WTC11 (cell line): ENCODE data around the gene HCFC2. TPM values are rescaled to one million over a fixed set of nuclear protein-coding genes. Genes with fewer than 3 reads are reported as not detected.

ENCODE experiments used
- ATAC-seq: fragments of 200-7000 bp; cut with Tn5 transposase; 2 replicates; pipeline ENCODE4 v1.10.0; 2021; ENCODE audit warnings: mild to moderate bottlenecking, moderate library complexity
- CTCF ChIA-PET: fragments of 300-600 bp; sonication (Branson Sonifier 250); formaldehyde crosslinking; loops from one replicate; lab custom pipeline; 2021; ENCODE audit warnings: antibody characterized with exemption; lab: Charles Lee
- POLR2A ChIA-PET: fragments of 350-600 bp; sonication (Branson Sonifier 250); formaldehyde crosslinking; loops from one replicate; lab custom pipeline; 2021; ENCODE audit warnings: antibody characterized with exemption; lab: Charles Lee
- DNase-seq: peaks from one replicate; pipeline ENCODE4 v3.0.0; 2021; ENCODE audit warnings: low spot score
- H3K27ac Mint-ChIP-seq: 2 replicates; pipeline ENCODE4 v1.8.0; 2021; ENCODE audit warnings: mixed read lengths
- H3K27me3 Mint-ChIP-seq: 2 replicates; pipeline ENCODE4 v1.8.0; 2021; ENCODE audit warnings: low read depth, mild to moderate bottlenecking, moderate library complexity, mixed read lengths
- H3K36me3 Mint-ChIP-seq: 2 replicates; pipeline ENCODE4 v1.8.0; 2021; ENCODE audit warnings: mixed read lengths
- H3K4me1 Mint-ChIP-seq: 2 replicates; pipeline ENCODE4 v1.8.0; 2022; ENCODE audit warnings: mixed read lengths
- H3K4me3 Mint-ChIP-seq: 2 replicates; pipeline ENCODE4 v1.8.0; 2021; ENCODE audit warnings: mild to moderate bottlenecking, moderate library complexity, mixed read lengths
- H3K9me3 Mint-ChIP-seq: 2 replicates; pipeline ENCODE4 v1.8.0; 2021; ENCODE audit warnings: mixed read lengths
- AFF4 ChIP-seq: sonication (generic); formaldehyde crosslinking; IDR thresholded peaks from 2 replicates; pipeline ENCODE4 v1.8.1; 2023; ENCODE audit warnings: mild to moderate bottlenecking, missing genetic modification reagents, borderline replicate concordance
- ATF2 ChIP-seq: sonication (generic); formaldehyde crosslinking; IDR thresholded peaks from 2 replicates; pipeline ENCODE4 v1.8.1; 2022; ENCODE audit warnings: low read depth, missing genetic modification reagents, borderline replicate concordance
- CBFB ChIP-seq: sonication (generic); formaldehyde crosslinking; IDR thresholded peaks from 2 replicates; pipeline ENCODE4 v1.8.1; 2022; ENCODE audit warnings: mild to moderate bottlenecking, low read depth, missing genetic modification reagents
- CDX4 ChIP-seq: fragments of 250-450 bp; sonication (Bioruptor Pico); IDR thresholded peaks from 2 replicates; pipeline ENCODE4 v1.9.0; 2021; ENCODE audit warnings: moderate library complexity, mild to moderate bottlenecking, inconsistent platforms, borderline replicate concordance
- CREB1 ChIP-seq: sonication (generic); formaldehyde crosslinking; IDR thresholded peaks from 2 replicates; pipeline ENCODE4 v1.8.0; 2023; ENCODE audit warnings: mild to moderate bottlenecking, missing genetic modification reagents
- CREM ChIP-seq: sonication (generic); formaldehyde crosslinking; IDR thresholded peaks from 2 replicates; pipeline ENCODE4 v1.8.1; 2022; ENCODE audit warnings: mild to moderate bottlenecking, missing genetic modification reagents, moderate library complexity
- E2F5 ChIP-seq: sonication (generic); formaldehyde crosslinking; IDR thresholded peaks from 2 replicates; pipeline ENCODE4 v1.8.1; 2022; ENCODE audit warnings: mild to moderate bottlenecking, moderate library complexity, missing genetic modification reagents
- ELF4 ChIP-seq: sonication (generic); formaldehyde crosslinking; IDR thresholded peaks from 2 replicates; pipeline ENCODE4 v1.8.1; 2022; ENCODE audit warnings: low read depth, mild to moderate bottlenecking, moderate library complexity, missing genetic modification reagents
- ETV6 ChIP-seq: sonication (generic); formaldehyde crosslinking; IDR thresholded peaks from 2 replicates; pipeline ENCODE4 v1.8.1; 2022; ENCODE audit warnings: mild to moderate bottlenecking, missing genetic modification reagents
- FOXK1 ChIP-seq: sonication (generic); formaldehyde crosslinking; IDR thresholded peaks from 2 replicates; pipeline ENCODE4 v1.8.0; 2022; ENCODE audit warnings: mild to moderate bottlenecking, moderate library complexity, missing genetic modification reagents
- GRHL2 ChIP-seq: fragments of 250-450 bp; sonication (Bioruptor Pico); IDR thresholded peaks from 2 replicates; pipeline ENCODE4 v1.8.0; 2022; ENCODE audit warnings: mild to moderate bottlenecking, moderate library complexity; ENCODE audit not compliant: insufficient replicate concordance, severe bottlenecking
- GTF2I ChIP-seq: fragments of 250-450 bp; sonication (Bioruptor Pico); conservative IDR thresholded peaks from 2 replicates; pipeline ENCODE4 v1.4.0; 2021; ENCODE audit warnings: mild to moderate bottlenecking
- HMGA2 ChIP-seq: fragments of 250-450 bp; sonication (Bioruptor Pico); IDR thresholded peaks from 2 replicates; pipeline ENCODE4 v1.4.0; 2021; ENCODE audit warnings: mild to moderate bottlenecking, moderate library complexity
- MLX ChIP-seq: sonication (generic); formaldehyde crosslinking; IDR thresholded peaks from 2 replicates; pipeline ENCODE4 v1.8.1; 2023; ENCODE audit warnings: mild to moderate bottlenecking, missing genetic modification reagents, moderate library complexity
- MXD4 ChIP-seq: fragments of 250-450 bp; sonication (Bioruptor Pico); IDR thresholded peaks from 2 replicates; pipeline ENCODE4 v1.8.0; 2021; ENCODE audit warnings: mild to moderate bottlenecking, moderate library complexity, borderline replicate concordance
- PRRX2 ChIP-seq: fragments of 250-450 bp; sonication (Bioruptor Pico); IDR thresholded peaks from 2 replicates; pipeline ENCODE4 v1.8.0; 2021; ENCODE audit warnings: mild to moderate bottlenecking
- RORB ChIP-seq: fragments of 250-450 bp; sonication (Bioruptor Pico); IDR thresholded peaks from 2 replicates; pipeline ENCODE4 v1.9.0; 2021; ENCODE audit warnings: mild to moderate bottlenecking
- SOX15 ChIP-seq: fragments of 250-450 bp; sonication (Bioruptor Pico); IDR thresholded peaks from 2 replicates; pipeline ENCODE4 v1.9.0; 2021; ENCODE audit warnings: mild to moderate bottlenecking
- TEAD4 ChIP-seq: sonication (generic); formaldehyde crosslinking; IDR thresholded peaks from 2 replicates; pipeline ENCODE4 v1.8.0; 2022; ENCODE audit warnings: mild to moderate bottlenecking, missing genetic modification reagents
- USF2 ChIP-seq: sonication (generic); formaldehyde crosslinking; IDR thresholded peaks from 2 replicates; pipeline ENCODE4 v1.8.1; 2023; ENCODE audit warnings: mild to moderate bottlenecking, missing genetic modification reagents, moderate library complexity
- ZNF121 ChIP-seq: sonication (generic); formaldehyde crosslinking; IDR thresholded peaks from 2 replicates; pipeline ENCODE4 v1.8.0; 2023; ENCODE audit warnings: missing genetic modification reagents
- ZNF219 ChIP-seq: sonication (generic); formaldehyde crosslinking; IDR thresholded peaks from 2 replicates; pipeline ENCODE4 v1.8.0; 2023; ENCODE audit warnings: missing genetic modification reagents, mild to moderate bottlenecking, borderline replicate concordance
- ZNF281 ChIP-seq: sonication (generic); formaldehyde crosslinking; IDR thresholded peaks from 2 replicates; pipeline ENCODE4 v1.8.0; 2023; ENCODE audit warnings: mild to moderate bottlenecking, missing genetic modification reagents
- ZNF671 ChIP-seq: fragments of 250-450 bp; sonication (Bioruptor Pico); IDR thresholded peaks from 2 replicates; pipeline ENCODE4 v1.8.0; 2021; ENCODE audit warnings: mild to moderate bottlenecking
- total RNA-seq: library from RNA; stranded (reverse); gene quantifications from 3 replicates; pipeline ENCODE4 v1.2.3, GENCODE V29; 2021

Gene HCFC2
- total RNA-seq, 1 experiment from 2014 or later, result 1.6 TPM

GRCh38 chr12:104024348-104024747, 40.0 kb upstream of the HCFC2 start:
- DNase-seq (no peak), ATAC-seq (no peak)
- Mint-ChIP-seq H3K9me3 (peaks cover 16% of the 10 kb centered on the region), H3K4me1 (no peaks in the 10 kb centered on the region), H3K36me3 (peaks cover 11% of the 10 kb centered on the region; the same call in 1 of the 2 replicates), H3K27me3 (peaks cover 7% of the 10 kb centered on the region; the same call in 1 of the 2 replicates), H3K4me3 (no peak overlapping the region), H3K27ac (no peak overlapping the region)
- ChIA-PET CTCF (no interaction called here), POLR2A (no interaction called here)
- TF ChIP-seq ELF4 (CRISPR knock-in tag) (no peak), HMGA2 (no peak), CREM (no peak), CDX4 (CRISPR knock-in tag) (no peak), ETV6 (CRISPR knock-in tag) (no peak), GRHL2 (CRISPR knock-in tag) (no peak), MLX (CRISPR knock-in tag) (no peak), MXD4 (no peak), AFF4 (CRISPR knock-in tag) (no peak), TEAD4 (CRISPR knock-in tag) (no peak), RORB (no peak)

GRCh38 chr12:104025771-104026170, 38.6 kb upstream of the HCFC2 start:
- no peak overlapping the region for H3K27ac Mint-ChIP-seq
- no peak for ATAC-seq
- DNase-seq, result no peak
- H3K36me3 Mint-ChIP-seq, result peaks cover 11% of the 10 kb centered on the region; the same call in 1 of the 2 replicates
- 0 out of 2 replicates have a peak, but pooled peaks cover 4% of the 10 kb centered on the region for H3K27me3 Mint-ChIP-seq
- H3K4me1 Mint-ChIP-seq, result no peaks in the 10 kb centered on the region
- ChIA-PET CTCF (no interaction called here), POLR2A (no interaction called here)
- peaks cover 16% of the 10 kb centered on the region for H3K9me3 Mint-ChIP-seq
- H3K4me3 Mint-ChIP-seq, result no peak overlapping the region
- no peak for TF ChIP-seq MXD4
- no peak for TF ChIP-seq USF2 (CRISPR knock-in tag)
- no peak for TF ChIP-seq FOXK1 (CRISPR knock-in tag)
- no peak for TF ChIP-seq GTF2I (CRISPR knock-in tag)
- no peak for TF ChIP-seq CBFB
- TF ChIP-seq ZNF281, result no peak
- TF ChIP-seq E2F5 (CRISPR knock-in tag), result no peak
- TF ChIP-seq ATF2 (CRISPR knock-in tag), result no peak
- no peak for TF ChIP-seq CREB1 (CRISPR knock-in tag)
- TF ChIP-seq ZNF219 (CRISPR knock-in tag), result no peak
- TF ChIP-seq PRRX2 (CRISPR knock-in tag), result no peak
- TF ChIP-seq ZNF121 (CRISPR knock-in tag), result no peak
- no peak for TF ChIP-seq ZNF671 (CRISPR knock-in tag)
- no peak for TF ChIP-seq SOX15 (CRISPR knock-in tag)
